Stimulated activated CD4-positive, alpha-beta T cell treated with anti-CD3 and anti-CD28 coated beads, TNF-alpha, amount 100 ng/mL, for 48 hours (primary cell): ENCODE measurements around the gene GJA5.

Source experiments
- DNase-seq, 3 donors: peaks; one replicate each; pipeline ENCODE4 v3.0.0-alpha.2; 2020; ENCODE audit warnings: low read depth in 3 of 3

The GJA5 gene

DNA sequence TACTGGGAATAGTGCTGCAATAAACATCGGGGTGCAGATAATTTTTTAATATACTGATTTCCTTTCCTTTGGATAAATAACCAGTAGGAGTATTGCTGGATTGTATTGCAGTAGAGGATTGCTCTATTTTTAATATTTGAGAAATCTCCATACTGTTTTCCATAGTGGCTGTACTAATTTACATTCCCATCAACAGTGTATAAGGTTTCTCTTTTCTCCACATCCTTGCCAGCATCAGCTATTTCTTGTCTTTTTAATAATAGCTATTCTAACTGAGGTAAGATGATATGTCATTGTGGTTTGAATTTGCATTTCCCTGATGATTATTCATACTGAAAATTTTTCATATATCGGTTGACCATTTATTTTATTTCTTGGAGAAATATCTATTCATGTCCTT lies 31.1 kb downstream of the GJA5 start:
- DNase-seq: no peak

- DNase-seq: no peak
These were observed 34.2 kb downstream of the GJA5 start for GRCh38 chr1:147726168-147726567.

DNA sequence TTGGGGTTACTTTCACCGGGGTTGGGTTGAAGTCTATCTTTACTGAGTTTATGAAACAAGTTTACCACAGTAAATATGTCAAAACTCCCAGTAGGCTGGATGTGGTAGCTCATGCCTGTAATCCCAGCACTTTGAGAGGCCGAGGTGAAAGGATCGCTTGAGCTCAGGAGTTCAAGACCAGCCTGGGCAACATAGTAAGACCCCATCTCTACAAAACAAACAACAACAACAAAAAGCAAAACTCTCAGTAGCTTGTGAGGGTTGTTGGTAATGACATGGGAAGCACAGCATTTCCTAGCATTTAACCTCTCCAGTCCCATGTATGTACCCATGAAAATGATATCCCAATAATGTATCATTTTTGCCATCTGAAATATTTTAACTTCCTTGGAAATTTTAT lies 34.7 kb downstream of the GJA5 start:
- DNase-seq: no peak

- DNase-seq: peak in 1 of 3 donors; percentile 10
These were observed 36.6 kb downstream of the GJA5 start for GRCh38 chr1:147723691-147724323.

- DNase-seq: no peak
These were observed 38.3 kb downstream of the GJA5 start for GRCh38 chr1:147722124-147722523.

DNA sequence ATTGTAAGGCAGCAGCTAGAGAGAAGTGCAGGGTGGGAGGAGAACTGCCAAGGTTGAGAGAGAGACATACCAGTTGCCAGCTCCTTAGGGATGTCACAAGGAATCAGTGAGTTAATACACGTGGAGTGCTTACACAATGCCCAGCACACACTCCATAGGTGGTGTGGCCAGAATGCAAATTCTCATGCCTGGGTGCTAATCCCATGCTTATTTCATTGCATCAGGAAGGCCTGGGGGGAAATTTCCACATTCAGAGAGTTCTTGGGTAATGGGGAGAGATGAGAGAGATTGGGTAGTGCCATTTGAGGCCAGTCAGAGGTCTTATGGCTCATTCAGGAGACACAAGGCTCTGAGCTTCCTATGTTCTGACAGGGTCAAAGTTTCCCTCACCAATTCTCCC lies 38.7 kb downstream of the GJA5 start:
- DNase-seq: no peak

- DNase-seq: no peak
These were observed 39.8 kb downstream of the GJA5 start for GRCh38 chr1:147720557-147720956.

DNA sequence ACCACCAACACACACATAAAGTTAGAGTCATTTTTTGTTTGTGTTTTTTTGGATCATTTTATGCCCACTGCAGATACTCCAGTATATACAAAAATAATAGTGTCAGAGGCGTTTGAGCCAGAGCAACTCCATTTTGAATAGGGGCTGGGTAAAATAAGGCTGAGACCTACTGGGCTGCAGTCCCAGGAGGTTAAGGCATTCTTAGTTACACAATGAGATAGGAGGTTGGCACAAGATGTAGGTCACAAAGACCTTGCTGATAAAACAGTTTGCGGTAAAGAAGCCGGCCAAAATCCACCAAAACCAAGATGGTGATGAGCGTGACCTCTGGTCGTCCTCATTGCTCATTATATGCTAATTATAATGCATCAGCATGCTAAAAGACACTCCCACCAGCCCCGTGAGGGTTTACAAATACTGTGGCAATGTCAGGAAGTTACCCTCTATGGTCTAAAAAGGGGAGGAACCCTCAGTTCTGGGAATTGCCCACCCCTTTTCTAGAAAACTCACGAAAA lies 40.6 kb downstream of the GJA5 start:
- no peak for DNase-seq

DNA sequence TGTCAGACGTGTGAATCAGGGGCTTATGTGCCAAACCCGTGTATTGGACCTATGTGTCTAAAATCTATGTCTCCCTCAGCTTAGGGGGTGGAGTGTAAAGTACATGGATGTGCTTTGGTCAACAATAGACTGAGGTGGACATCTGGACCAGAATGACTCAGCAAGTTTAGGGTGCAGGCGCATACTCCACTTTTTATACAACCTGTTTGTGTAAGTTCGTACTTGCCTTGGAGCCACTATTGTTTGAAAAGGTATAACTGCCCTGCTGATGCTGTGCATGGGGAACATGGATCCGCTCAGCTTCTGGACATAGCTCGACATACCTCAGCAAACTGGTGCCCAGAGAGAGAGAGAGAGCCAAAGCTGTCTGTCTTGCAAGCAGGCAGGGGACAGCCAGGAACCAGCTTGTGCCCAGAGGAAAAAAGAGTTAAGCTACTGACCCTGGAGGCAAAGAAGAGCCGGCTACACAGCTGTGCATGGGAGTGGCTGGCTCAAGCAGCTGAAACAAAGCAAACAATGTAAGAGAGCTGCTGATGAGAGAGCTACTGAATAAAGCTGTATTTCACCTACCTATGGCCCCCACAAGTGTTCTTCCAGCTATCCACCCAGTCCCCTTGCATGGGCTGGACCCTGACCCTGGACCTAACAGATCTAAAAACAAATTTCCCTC lies 41.2 kb downstream of the GJA5 start:
- no peak for DNase-seq

GRCh38 chr1:147717706-147718097 lies 42.7 kb downstream of the GJA5 start:
- no peak for DNase-seq

DNA sequence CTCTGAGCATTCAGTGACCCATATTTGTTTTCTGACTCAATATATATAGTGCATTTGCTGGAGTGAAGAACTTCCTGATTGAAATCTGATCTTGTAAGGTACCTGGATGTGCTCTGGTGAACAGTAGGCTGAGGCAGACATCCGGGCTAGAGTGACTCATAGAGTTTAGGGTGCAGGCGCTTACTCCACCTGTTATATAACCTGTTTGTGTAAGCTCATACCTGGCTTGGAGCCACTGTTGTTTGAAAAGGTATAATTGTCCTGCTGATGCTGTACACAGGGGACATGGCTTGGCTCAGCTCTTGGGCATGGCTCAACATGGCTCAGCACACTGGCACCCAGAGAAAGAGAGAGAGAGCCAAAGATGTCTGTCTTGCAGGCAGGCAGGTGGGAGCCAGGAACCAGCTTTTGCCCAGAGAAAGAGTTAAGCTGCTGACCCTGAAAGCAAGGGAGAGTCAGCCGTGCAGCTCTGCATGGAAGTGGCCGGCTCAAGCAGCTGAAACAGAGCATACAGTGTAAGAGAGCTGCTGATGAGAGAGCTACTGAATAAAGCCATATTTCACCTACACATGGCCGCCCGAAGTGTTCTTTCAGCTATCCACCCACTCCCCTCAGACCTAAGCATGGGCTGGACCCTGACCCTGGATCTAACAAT lies 43.2 kb downstream of the GJA5 start:
- no peak for DNase-seq

DNA sequence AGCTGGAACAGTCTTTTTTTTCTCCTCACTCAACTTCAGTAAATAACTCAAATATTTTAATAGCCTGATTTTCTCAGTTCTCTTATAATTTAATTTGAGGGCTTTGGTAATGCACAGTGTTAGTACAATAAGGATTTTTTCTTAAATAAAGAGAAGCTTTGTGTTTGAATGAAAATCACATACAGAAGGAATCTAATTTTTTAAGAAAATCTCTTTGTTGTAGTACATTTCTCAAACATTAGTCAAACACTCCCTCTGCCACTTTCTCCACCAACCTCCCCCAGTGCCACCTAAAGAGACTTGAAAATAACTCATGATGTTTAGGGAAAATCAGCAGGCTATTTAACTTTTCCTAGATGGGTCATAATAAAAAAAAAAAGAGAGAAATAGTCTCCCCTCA lies 47.8 kb downstream of the GJA5 start:
- DNase-seq: no peak
